GM18868 (cell line): Measurements from ENCODE around the gene PRR15L.

Experiments used
- ATAC-seq: cut with Tn5 transposase; IDR thresholded peaks from one replicate; pipeline ENCODE4 v1.9.1; 2021; ENCODE audit warnings: mild to moderate bottlenecking, moderate library complexity; ENCODE audit not compliant: unreplicated experiment

The PRR15L gene

GRCh38 chr17:47962901-47963300, 5.2 kb upstream of the PRR15L start:
- ATAC-seq: no peak

GRCh38 chr17:47961406-47961805, 3.7 kb upstream of the PRR15L start:
- no peak for ATAC-seq

GRCh38 chr17:47959825-47960655, 2.4 kb upstream of the PRR15L start:
- no peak for ATAC-seq

DNA sequence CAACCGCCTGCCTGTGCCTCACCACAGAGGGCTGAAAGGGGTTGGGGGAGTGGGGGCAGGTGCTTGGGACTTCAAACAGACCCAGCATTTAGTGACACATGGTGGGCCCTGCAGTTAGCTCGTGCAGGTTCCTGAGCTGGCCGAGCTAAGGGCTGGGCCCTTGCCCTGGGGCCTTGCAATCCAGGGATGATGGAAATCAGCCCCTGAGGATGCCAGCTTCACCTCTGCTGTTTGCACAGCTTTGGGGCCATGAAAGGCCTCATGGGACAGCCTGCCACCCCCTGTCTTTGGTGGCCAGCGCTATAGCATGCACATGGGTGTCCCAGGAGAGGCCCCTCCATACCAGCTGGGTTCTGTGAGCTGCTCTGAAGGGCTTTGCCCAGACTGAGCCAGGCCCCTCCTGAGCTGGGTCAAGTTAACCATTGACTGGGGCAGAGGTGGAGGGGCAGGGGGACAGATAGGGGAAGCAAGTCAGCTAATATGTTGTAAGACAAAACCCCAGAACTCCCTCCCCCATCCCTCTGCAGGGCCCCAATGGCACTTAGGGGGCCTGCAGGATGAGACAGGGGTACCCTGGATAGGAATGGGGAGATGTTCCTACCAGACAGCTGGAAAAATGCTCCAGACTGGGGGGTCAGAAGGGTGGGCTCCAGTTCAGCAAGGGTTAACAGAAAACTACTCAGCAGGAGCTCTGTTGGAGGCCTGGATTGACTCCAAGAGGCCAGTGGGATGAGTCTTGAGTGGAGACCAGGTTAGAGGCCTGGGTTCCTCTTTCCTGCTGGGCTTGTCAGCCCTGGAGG, 692 bp downstream of the PRR15L start:
- ATAC-seq: no peak

- ATAC-seq: no peak
Measured at GRCh38 chr17:47955497-47956461, 1.9 kb downstream of the PRR15L start.

GRCh38 chr17:47953909-47954308, 3.8 kb downstream of the PRR15L start:
- ATAC-seq: no peak

DNA sequence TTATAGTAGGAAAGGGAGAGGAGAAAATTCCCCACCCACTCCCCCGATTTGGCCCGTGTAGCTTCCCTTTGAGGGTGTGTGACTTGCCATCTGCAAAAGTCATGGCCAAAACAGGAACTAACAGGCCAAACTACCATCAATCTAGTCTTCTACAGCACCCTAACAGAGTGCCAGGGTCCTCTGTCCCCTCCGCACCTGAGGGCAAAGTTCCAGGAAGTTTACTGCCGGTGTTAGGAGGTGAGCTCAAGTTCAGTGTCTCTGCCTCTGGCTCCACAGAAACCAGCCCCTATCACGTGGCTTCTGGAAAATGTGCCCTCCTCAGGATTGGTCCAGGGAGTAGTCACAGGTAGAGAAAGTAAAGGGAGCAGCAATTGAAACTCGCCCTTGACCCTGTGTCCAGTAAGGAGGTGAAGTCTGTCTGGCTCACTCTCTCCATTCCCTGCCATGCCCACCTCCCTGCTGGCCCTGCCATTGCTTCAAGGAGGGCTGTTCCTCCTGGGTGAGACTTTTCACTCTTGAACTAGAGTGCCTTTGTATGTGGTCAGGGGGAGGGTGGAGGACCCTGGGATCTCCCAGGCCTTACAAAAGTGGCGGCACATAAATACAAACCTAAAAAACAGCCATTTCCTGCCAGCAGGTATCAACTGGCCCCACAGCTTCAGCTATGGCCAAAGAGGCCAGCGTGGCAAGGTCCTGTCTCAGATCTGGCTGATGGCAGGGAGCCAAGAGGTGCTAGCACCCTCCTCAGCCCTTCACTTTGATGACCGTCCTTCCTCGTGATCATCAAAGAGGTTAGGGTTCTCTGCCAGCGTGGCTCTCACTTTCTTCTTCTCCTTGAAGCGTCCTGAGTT, 5.3 kb downstream of the PRR15L start:
- ATAC-seq: no peak

GRCh38 chr17:47950448-47950847, 7.2 kb downstream of the PRR15L start:
- no peak for ATAC-seq

DNA sequence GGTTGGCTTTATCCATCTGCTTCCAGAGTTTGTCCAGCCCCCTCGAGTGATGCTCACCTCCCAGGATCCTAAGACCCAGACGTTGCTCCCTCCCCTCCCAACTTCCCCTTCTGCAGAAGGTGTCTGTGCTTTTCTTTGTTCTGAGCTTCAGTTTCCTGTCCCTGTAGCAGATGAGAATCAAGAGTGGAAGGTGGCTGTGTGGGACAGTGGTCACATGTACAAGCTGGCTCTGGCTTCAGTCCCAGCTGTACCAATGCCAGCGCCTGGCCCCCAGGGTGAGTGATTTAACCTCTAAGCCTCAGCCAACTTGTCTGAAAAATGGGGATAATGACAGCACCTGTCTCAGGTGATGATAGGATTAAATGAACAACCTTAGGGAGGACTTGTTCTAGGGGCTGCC, 7.7 kb downstream of the PRR15L start:
- ATAC-seq: peak; percentile 14

DNA sequence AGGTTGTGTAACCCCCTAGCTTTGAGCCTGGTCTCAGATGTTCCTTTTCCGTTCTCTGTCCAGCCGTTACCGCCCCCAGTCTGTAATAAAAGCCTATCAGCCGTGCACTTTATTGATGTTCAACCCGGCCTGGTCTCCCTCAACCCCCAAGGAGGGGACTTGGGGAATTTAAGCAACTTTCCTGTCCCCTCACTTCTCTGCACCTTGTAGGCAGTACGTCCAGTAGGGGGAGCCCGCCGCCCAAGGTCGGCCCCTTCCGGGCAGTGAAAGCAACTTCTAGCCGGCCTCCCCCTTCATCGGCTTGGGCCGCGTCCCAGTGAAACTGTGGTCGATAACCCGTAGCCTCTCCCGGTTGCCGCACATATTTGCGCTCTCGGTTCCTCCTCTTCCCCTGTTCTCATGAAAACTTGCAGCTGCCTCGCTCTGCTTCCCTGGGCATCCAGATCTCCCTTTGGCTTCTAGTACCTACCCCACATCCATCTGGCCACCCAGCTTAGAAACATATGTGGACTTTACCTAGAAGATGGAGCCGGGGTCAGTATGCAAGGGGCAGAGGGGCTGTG, 8.4 kb downstream of the PRR15L start:
- peak; percentile 53 for ATAC-seq

- no peak for ATAC-seq
Measured at GRCh38 chr17:47948706-47949196, 8.9 kb downstream of the PRR15L start.

DNA sequence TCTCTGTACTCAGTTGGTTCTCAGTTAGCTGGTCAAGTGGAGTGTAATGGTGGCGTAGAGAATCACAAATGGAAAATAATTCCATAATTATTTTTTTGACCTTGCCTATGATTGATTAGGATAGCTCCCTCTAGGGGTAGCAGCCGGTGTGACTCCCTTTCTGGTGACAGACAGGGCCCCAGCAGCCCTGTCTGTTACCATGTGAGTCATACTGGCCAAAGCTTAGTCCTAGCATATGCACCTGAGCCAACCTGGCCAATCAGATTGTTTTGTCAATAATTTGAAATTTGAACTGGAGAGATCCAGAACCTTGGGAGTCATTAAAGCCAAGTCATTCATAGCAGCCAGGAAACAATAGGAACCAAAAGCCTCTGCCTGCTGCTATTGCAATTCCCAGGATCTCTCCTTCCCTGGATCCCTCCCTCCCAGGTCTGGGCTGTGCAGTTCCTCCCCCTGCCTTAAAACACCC, 10.7 kb downstream of the PRR15L start:
- peak; percentile 73 for ATAC-seq

DNA sequence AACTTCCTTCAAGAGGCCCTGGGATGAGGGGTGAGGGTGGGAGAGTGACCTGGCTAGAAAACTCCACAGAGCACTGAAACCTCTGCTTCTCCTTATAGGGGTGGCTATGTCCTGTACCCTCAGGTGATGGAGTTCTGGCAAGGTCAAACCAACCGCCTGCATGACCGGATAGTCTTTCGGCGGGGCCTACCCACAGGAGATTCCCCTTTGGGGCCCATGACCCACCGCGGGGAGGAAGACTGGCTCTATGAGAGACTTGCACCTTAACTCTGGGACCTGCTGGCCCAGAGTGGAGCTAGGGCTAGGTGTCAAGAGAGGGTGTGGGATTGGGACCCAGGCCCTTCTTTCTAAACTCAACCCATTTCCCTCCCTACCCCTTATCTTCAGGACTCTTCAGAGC, 11.2 kb downstream of the PRR15L start:
- ATAC-seq: no peak

DNA sequence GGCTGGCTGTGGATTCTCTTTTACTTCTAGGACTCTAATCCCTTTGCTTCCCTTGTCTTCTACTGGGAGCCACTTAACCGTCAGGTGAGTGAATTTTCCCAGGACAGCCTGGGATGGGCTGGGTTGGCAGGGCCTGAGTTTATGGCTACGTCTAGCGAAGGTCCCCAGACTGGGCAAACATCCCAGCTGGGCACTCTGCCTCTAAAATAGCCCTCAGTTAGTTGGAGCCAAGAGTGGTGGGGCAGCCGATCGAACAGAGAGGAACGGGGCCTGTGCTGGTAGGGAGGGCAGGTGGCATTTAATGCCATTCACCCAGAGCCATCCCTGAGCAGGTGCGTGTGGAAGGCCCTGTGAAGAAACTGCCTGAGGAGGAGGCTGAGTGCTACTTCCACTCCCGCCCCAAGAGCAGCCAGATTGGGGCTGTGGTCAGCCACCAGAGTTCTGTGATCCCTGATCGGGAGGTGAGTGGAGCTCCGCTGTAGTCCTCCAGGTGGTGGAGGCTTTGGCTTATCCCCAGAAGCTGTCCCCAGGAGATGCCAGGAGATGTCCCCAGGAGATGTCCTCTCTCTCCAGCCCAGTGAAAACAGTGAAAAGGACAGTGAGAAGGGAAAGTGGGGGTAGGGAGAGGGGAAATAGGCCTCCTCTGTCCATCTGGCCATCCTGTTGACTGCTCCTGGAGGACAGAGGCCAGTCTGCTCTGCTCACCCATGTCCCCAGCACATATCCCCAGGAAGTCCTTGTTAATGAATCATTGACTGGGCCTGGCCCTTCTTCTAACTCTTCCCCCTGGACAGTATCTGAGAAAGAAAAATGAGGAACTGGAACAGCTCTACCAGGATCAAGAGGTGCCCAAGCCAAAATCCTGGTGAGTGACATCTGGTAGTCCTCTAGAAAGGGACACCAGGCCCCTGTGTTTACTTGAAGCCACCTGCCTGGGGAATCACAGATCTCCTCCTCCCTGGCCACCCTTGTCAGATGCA, 11.9 kb downstream of the PRR15L start:
- no peak for ATAC-seq

- no peak for ATAC-seq
Measured at GRCh38 chr17:47945080-47945479, 12.6 kb downstream of the PRR15L start.

DNA sequence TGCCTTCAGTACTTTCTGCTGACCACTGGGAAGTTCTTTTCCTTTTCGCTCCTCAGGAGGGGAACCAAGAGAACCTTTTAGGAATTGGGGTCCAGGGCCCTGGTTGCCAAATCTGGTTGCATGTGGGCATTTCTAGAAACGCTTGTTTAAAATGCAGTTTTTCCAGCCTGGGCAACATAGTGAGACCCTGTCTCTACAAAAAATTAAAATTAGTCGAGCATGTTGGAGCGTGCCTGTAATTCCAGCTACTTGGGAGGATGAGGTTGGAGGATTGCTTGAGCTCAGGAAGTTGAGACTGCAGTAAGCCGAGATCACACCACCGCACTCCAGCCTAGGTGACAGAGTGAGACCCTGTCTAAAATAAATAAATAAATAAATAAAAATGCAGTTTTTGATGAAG, 15.1 kb downstream of the PRR15L start:
- no peak for ATAC-seq

- no peak for ATAC-seq
Measured at GRCh38 chr17:47942096-47942510, 15.6 kb downstream of the PRR15L start.
